Suprapubic skin (tissue), 4 donors: ENCODE results near the gene SUSD6.

ENCODE experiments used
- CTCF ChIP-seq, 2 donors: fragments of 200-600 bp in 1 of 2; fragments of 450-650 bp in 1 of 2; sonication (generic) in 1 of 2; IDR thresholded peaks; one replicate each; pipeline ENCODE4 v1.5.1; 2016 to 2019; ENCODE audit warnings: antibody characterized with exemption in 2 of 2, mild to moderate bottlenecking in 1 of 2, moderate library complexity in 1 of 2
- EP300 ChIP-seq: sonication (generic); formaldehyde crosslinking; IDR thresholded peaks from one replicate; pipeline ENCODE4 v1.6.1; 2017; ENCODE audit warnings: antibody characterized with exemption
- POLR2A ChIP-seq, 2 donors: fragments of 450-650 bp; IDR thresholded peaks; one replicate each; pipeline ENCODE4 v1.6.1; 2017; ENCODE audit warnings: antibody characterized with exemption in 2 of 2, mild to moderate bottlenecking in 2 of 2, moderate library complexity in 2 of 2
- POLR2AphosphoS5 ChIP-seq, 3 donors: sonication (generic); formaldehyde crosslinking; IDR thresholded peaks; one replicate each; pipeline ENCODE4 v1.6.1; 2017; ENCODE audit warnings: antibody characterized with exemption in 3 of 3

DNA sequence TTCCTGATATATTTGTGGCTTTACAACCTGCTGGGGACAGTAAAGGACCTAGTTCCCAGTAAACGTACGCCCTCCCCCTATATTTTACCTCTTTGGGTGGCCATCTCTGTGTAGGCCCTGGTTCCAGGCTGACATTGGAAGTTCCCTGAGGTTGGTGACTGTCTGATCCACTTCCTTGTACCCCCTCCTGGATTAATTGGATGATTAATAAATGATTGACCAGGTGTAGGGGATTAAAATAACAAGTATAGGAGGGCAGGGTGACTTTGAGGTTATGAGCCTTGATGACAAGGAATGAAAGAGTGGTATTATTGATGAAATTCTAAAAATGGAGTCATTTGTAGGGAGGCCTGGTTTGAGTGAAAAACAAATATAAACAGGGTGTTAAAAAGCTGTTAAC lies 9.6 kb downstream of the SUSD6 start:
- TF ChIP-seq CTCF (IDR thresholded peaks at IDR 0.05) (no peak), POLR2A (IDR thresholded peaks at IDR 0.05) (no peak), EP300 (no peak), POLR2AphosphoS5 (IDR thresholded peaks at IDR 0.05) (no peak)
